Stimulated activated CD4-positive, alpha-beta T cell treated with anti-CD3 and anti-CD28 coated beads, TNF-alpha, amount 100 ng/mL, for 24 hours (primary cell): ENCODE data around the gene EPS8.
"Not testable (repeated sequence)": the region's sequence is repeated elsewhere in the genome, so short reads cannot be mapped to it uniquely, and the experiment has no call there.

Source experiments
- DNase-seq, 3 experiments: peaks; one replicate each; pipeline ENCODE4 v3.0.0-alpha.2; 2020; ENCODE audit warnings: low read depth in 3 of 3

The EPS8 gene

GRCh38 chr12:15797818-15798217 is 8.6 kb upstream of the EPS8 start:
- DNase-seq, result no peak

- no peak for DNase-seq
Observed at GRCh38 chr12:15796493-15797141, 7.4 kb upstream of the EPS8 start.

- DNase-seq, result no peak
Observed at GRCh38 chr12:15794836-15795235, 5.6 kb upstream of the EPS8 start.

GRCh38 chr12:15794196-15794595 is 5.0 kb upstream of the EPS8 start:
- DNase-seq, result no peak

GRCh38 chr12:15788233-15789219 is 662 bp downstream of the EPS8 start:
- DNase-seq, result peak in 1 of 3 experiments; percentile 4

- no peak for DNase-seq
Observed at GRCh38 chr12:15787778-15788177, 1.4 kb downstream of the EPS8 start.

- no peak for DNase-seq
Observed at GRCh38 chr12:15786772-15787171, 2.4 kb downstream of the EPS8 start.

GRCh38 chr12:15783288-15783687 is 5.9 kb downstream of the EPS8 start:
- no peak for DNase-seq

GRCh38 chr12:15782667-15783066 is 6.5 kb downstream of the EPS8 start:
- no peak for DNase-seq

- DNase-seq, result no peak
Observed at GRCh38 chr12:15779925-15780324, 9.3 kb downstream of the EPS8 start.

GRCh38 chr12:15778126-15778525 is 11.1 kb downstream of the EPS8 start:
- no peak for DNase-seq

- DNase-seq, result no peak
Observed at GRCh38 chr12:15777355-15778012, 11.7 kb downstream of the EPS8 start.

- DNase-seq, result no peak
Observed at GRCh38 chr12:15776532-15776931, 12.7 kb downstream of the EPS8 start.

GRCh38 chr12:15774819-15775218 is 14.4 kb downstream of the EPS8 start:
- no peak for DNase-seq

GRCh38 chr12:15772405-15773018 is 16.7 kb downstream of the EPS8 start:
- DNase-seq, result no peak

- DNase-seq, result no peak
Observed at GRCh38 chr12:15770581-15770980, 18.6 kb downstream of the EPS8 start.

GRCh38 chr12:15770021-15770420 is 19.2 kb downstream of the EPS8 start:
- DNase-seq, result no peak

GRCh38 chr12:15769586-15769985 is 19.6 kb downstream of the EPS8 start:
- DNase-seq, result no peak

- DNase-seq, result no peak
Observed at GRCh38 chr12:15767301-15767700, 21.9 kb downstream of the EPS8 start.

GRCh38 chr12:15763328-15763727 is 25.9 kb downstream of the EPS8 start:
- no peak for DNase-seq

GRCh38 chr12:15762162-15762561 is 27.0 kb downstream of the EPS8 start:
- DNase-seq, result not testable (repeated sequence)
